Cardiac septum (tissue), 1 donor: ENCODE measurements around the gene MDN1. TPM values are rescaled to one million over a fixed set of nuclear protein-coding genes. Genes with fewer than 3 reads are reported as not detected.
"Not testable (repeated sequence)": the region's sequence is repeated elsewhere in the genome, so short reads cannot be mapped to it uniquely, and the experiment has no call there.

Experiments
- DNase-seq: peaks from one replicate; pipeline ENCODE4 v3.0.0-alpha.2; 2020; ENCODE audit warnings: low spot score
- intact Hi-C: fragments of 100-400 bp; cut with DNase I; formaldehyde crosslinking; loops from one replicate; pipeline ENCODE4 v1.14.0; 2022
- total RNA-seq: library from RNA; stranded (reverse); fragmentation: NEBNext Ultra II Directional; extraction: Animal tissue kit (Norgen Biotek cat#: 25700); gene quantifications from one replicate; pipeline ENCODE4 v1.2.1, GENCODE V29; 2021
- donor health status: DM: no; HTN: no; CAD: no.

The MDN1 gene
- total RNA-seq, 1 donor from 2014 or later = 21.1 TPM

- intact Hi-C loops = no loop called here
- DNase-seq = no peak
Measured at GRCh38 chr6:89675949-89676748, 143.4 kb downstream of the MDN1 start.

DNA sequence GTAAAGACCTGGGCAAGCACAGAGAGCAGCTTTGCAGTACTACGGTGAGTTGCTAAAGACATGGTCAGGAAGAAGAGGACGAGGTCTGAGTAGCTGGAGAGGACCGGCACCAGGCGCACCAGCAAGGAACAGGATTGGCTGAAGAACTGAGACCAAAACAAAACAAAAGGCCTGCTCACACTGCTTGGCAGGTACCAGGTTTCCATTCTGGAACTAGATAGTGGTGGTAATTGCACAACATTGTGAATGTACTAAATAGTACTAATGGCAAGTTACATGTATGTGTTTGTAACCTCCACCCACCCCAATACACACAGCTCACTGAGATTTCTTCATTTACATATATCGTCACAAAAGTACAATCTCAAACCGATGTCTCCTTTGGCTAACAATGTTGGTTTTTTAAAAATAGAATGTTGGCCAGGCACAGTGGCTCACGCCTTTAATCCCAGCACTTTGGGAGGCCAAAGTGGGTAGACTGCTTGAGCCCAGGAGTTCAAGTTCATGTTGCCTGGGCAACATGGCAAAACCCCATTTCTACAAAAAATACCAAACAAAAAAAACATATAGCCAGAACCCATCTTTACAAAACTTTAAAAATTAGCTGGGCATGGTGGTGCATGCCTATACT lies 148.5 kb downstream of the MDN1 start:
- intact Hi-C loops = no loop called here
- no peak for DNase-seq

GRCh38 chr6:89669002-89669401 lies 150.6 kb downstream of the MDN1 start:
- intact Hi-C loops = no loop called here
- DNase-seq = no peak

DNA sequence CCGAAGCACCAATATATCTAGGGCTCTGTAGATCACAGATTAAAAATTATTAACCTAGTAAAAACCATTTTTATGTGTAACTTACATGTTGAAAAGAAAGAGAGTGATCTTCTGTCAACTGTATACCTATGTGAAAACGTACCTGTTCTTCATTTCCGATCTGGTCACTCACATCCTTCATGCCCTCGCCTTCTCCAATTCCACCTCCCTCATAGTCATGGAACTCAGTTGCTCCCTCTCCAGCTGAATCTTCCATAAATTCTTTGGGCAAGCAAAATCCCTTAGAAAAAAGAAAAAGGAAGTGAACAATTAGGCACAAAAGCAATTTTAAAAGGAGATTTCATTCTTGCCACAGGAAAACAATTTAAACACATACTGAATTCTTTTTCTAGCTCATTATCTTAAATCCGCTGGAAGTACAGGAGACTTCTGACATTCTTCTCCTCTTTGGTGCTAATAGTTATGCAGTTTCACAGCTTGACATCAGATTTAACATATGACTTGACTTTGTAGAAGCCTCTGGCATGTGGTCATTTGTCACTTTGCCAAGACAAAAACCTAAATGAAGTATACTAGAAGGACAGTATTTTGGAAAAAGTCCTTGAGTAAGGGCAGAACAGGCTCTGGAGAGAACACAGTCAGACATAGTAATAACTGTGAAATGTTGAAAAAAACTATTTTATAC lies 151.6 kb downstream of the MDN1 start:
- intact Hi-C loops = no loop called here
- DNase-seq = no peak

DNA sequence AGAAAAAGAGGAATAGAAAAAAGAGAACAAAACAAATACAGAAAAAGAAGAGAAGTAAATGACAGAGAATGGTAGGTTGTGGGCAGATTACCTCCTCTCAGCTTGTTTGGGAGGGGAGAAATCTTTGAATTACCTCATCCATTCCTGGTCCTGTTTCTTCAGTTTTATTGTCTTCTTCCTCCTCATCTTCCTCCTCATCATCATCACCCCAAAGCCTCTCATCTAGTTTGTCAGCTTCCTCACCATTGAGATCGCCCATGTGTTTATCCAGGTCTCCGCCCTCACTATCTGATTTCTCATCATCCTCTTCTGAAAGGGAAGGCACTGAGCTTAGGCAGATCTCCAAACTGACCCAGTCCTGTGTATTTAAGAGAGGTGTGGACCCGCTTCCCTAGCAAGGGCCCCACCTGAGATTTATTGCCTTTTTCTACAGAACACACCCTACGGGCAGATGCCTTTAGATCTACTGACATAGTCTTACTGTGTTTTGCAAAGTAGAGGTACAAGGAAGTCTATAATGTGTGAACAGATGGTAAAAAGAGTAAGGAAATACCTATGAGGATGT lies 156.9 kb downstream of the MDN1 start:
- intact Hi-C loops = no loop called here
- DNase-seq = no peak

- intact Hi-C loops = no loop called here
- no peak for DNase-seq
Measured at GRCh38 chr6:89661559-89661958, 158.0 kb downstream of the MDN1 start.

GRCh38 chr6:89660981-89661380 lies 158.6 kb downstream of the MDN1 start:
- intact Hi-C loops = no loop called here
- no peak for DNase-seq

GRCh38 chr6:89657445-89658158 lies 162.0 kb downstream of the MDN1 start:
- intact Hi-C loops = no loop called here
- DNase-seq = no peak

GRCh38 chr6:89655122-89655521 lies 164.5 kb downstream of the MDN1 start:
- intact Hi-C loops = no loop called here
- DNase-seq = no peak

GRCh38 chr6:89650579-89650978 lies 169.0 kb downstream of the MDN1 start:
- intact Hi-C loops = no loop called here
- no peak for DNase-seq

DNA sequence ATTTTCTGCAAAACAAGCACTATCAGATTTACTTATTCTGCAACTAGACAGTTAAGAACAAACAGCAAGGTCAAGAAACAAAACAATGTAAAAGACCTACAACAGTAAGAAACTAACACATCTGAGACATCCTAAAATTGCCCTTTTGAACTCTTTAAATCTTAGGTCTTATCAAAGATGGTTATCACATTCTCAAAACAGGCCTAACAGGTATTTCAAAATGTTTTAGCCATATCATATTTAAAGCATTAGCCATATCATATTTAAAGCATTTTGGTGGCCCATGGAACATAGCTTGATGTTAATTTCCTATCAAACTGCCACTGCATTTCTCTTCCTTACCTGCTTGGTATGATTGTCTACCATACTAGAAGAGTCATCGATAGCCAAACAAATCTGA lies 169.9 kb downstream of the MDN1 start:
- DNase-seq = no peak
- intact Hi-C loops = no loop called here

GRCh38 chr6:89644864-89645263 lies 174.7 kb downstream of the MDN1 start:
- intact Hi-C loops = no loop called here
- DNase-seq = no peak

GRCh38 chr6:89643406-89643805 lies 176.2 kb downstream of the MDN1 start:
- intact Hi-C loops = no loop called here
- no peak for DNase-seq

DNA sequence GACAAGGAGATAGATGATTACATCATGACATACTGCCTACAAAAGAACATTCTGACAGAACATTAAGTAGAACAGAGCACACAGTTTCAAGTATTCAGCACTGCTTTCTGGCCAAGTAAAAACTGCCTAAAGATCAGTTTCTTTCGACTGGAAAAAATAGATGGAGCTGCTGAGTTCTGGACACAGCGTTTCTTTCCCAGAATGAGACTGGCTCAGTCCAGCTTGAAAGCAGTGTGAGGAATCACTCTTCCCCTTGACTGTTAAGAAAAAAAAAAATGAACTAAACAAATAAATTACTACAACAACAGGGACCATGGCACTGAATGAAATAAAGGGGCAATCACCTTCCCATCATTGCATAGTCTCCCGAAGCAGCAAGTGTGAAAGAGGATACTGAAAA lies 176.6 kb downstream of the MDN1 start:
- intact Hi-C loops = no loop called here
- no peak for DNase-seq

- intact Hi-C loops = not testable (repeated sequence)
Measured at GRCh38 chr6:89641581-89641980, 178.0 kb downstream of the MDN1 start.

GRCh38 chr6:89640804-89641203 lies 178.8 kb downstream of the MDN1 start:
- no peak for DNase-seq
- intact Hi-C loops = no loop called here

More at GRCh38 chr6:89641581-89641980, 178.0 kb downstream of the MDN1 start:
- DNase-seq = not testable (repeated sequence)

GRCh38 chr6:89638320-89639195 lies 181.0 kb downstream of the MDN1 start, which contains the start of gene LYRM2:
Gene LYRM2, minus strand, starts transcription at chr6:89638747. Its CDS starts 31 bp downstream, at chr6:89638716.
- intact Hi-C loops = no loop called here
- DNase-seq = peak; percentile 99

GRCh38 chr6:89637960-89638319 lies 181.7 kb downstream of the MDN1 start:
- intact Hi-C loops = no loop called here
- DNase-seq = no peak

DNA sequence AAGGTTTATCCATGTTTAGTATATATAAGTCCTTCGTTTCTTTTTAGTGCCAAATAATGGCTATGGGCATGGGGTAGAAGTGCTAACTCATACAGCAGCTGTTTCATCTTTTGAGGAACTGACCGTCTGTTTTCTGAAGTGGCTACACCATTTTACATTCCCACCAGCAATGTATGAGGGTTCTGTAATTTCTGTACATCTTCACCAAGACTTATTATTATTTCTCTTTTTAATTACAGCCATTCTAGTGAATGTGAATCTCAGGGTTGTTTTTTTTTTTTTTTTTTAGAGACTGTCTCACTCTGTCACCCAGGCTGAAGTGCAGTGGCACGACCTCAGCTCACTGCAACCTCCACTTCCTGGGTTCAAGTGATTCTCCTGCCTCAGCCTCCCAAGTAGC lies 183.2 kb downstream of the MDN1 start:
- DNase-seq = not testable (repeated sequence)

More for the DNA sequence above, 183.2 kb downstream of the MDN1 start:
- intact Hi-C loops = not testable (repeated sequence)
